ENCODE data around the gene ENOX2. TPM values are rescaled to one million over a fixed set of nuclear protein-coding genes. Genes with fewer than 3 reads are reported as not detected.

ENOX2 gene
- polyA plus RNA-seq, 1 experiment, result 16.8 TPM

- Histone ChIP-seq H3K27ac (ENCODE audit: low read depth, low read length) (no peak overlapping the region), H3K4me3 (ENCODE audit: low read depth, low read length) (no peak overlapping the region), H3K9me3 (ENCODE audit: control insufficient read depth, insufficient read depth, low read length) (no peaks in the 10 kb centered on the region), H3K27me3 (ENCODE audit: control insufficient read depth, insufficient read depth, low read length) (no peaks in the 10 kb centered on the region)
- DNase-seq (ENCODE audit: low read depth, low spot score), result no peak
- ChIA-PET CTCF (no interaction called here), POLR2A (no interaction called here)
- TF ChIP-seq CTCF (IDR thresholded peaks at IDR 0.05; ENCODE audit: low read depth, low read length), result no peak
These were observed 124.2 kb downstream of the ENOX2 start for GRCh38 chrX:130778773-130779172.

GRCh38 chrX:130775849-130776248, 127.2 kb downstream of the ENOX2 start:
- no peak overlapping the region for H3K4me3 ChIP-seq (ENCODE audit: low read depth, low read length)
- no peaks in the 10 kb centered on the region for H3K27me3 ChIP-seq (ENCODE audit: control insufficient read depth, insufficient read depth, low read length)
- DNase-seq (ENCODE audit: low read depth, low spot score), result no peak
- CTCF ChIA-PET, result no interaction called here
- no peak for TF ChIP-seq CTCF (IDR thresholded peaks at IDR 0.05; ENCODE audit: low read depth, low read length)
- H3K9me3 ChIP-seq (ENCODE audit: control insufficient read depth, insufficient read depth, low read length), result no peaks in the 10 kb centered on the region
- no peak overlapping the region for H3K27ac ChIP-seq (ENCODE audit: low read depth, low read length)
- POLR2A ChIA-PET, result no interaction called here

GRCh38 chrX:130772776-130773143, 130.2 kb downstream of the ENOX2 start:
- Histone ChIP-seq H3K27ac (ENCODE audit: low read depth, low read length) (no peak overlapping the region), H3K27me3 (ENCODE audit: control insufficient read depth, insufficient read depth, low read length) (no peaks in the 10 kb centered on the region), H3K9me3 (ENCODE audit: control insufficient read depth, insufficient read depth, low read length) (no peaks in the 10 kb centered on the region), H3K4me3 (ENCODE audit: low read depth, low read length) (no peak overlapping the region)
- DNase-seq (ENCODE audit: low read depth, low spot score), result no peak
- TF ChIP-seq CTCF (IDR thresholded peaks at IDR 0.05; ENCODE audit: low read depth, low read length), result no peak
- ChIA-PET CTCF (no interaction called here), POLR2A (no interaction called here)

- H3K27me3 ChIP-seq (ENCODE audit: control insufficient read depth, insufficient read depth, low read length), result no peaks in the 10 kb centered on the region
- no peaks in the 10 kb centered on the region for H3K9me3 ChIP-seq (ENCODE audit: control insufficient read depth, insufficient read depth, low read length)
- no peak for TF ChIP-seq CTCF (IDR thresholded peaks at IDR 0.05; ENCODE audit: low read depth, low read length)
- ChIA-PET POLR2A (no interaction called here), CTCF (no interaction called here)
- DNase-seq (ENCODE audit: low read depth, low spot score), result peak; percentile 0
- no peak overlapping the region for H3K4me3 ChIP-seq (ENCODE audit: low read depth, low read length)
- H3K27ac ChIP-seq (ENCODE audit: low read depth, low read length), result no peak overlapping the region
These were observed 130.8 kb downstream of the ENOX2 start for GRCh38 chrX:130772105-130772775.

- ChIA-PET CTCF (no interaction called here), POLR2A (no interaction called here)
- Histone ChIP-seq H3K27me3 (ENCODE audit: control insufficient read depth, insufficient read depth, low read length) (no peaks in the 10 kb centered on the region), H3K9me3 (ENCODE audit: control insufficient read depth, insufficient read depth, low read length) (no peaks in the 10 kb centered on the region), H3K4me3 (ENCODE audit: low read depth, low read length) (no peak overlapping the region), H3K27ac (ENCODE audit: low read depth, low read length) (no peak overlapping the region)
- no peak for DNase-seq (ENCODE audit: low read depth, low spot score)
- no peak for TF ChIP-seq CTCF (IDR thresholded peaks at IDR 0.05; ENCODE audit: low read depth, low read length)
These were observed 131.4 kb downstream of the ENOX2 start for GRCh38 chrX:130771648-130772047.

Measured in AG04450 (cell line).